LNCaP clone FGC (cell line): Measurements from ENCODE around the gene BICC1.

Source experiments
- DNase-seq: peaks from one replicate; pipeline ENCODE4 v3.0.0-alpha.2; 2011; ENCODE audit warnings: low read depth
- H3K4me3 ChIP-seq: 2 replicates; pipeline ENCODE4 v1.5.1; 2011; ENCODE audit warnings: mild to moderate bottlenecking, low read depth, low read length, control low read depth
- TF ChIP-seq, protein P1 (sequence below): IDR thresholded peaks from 2 replicates; pipeline ENCODE4 v1.5.1; 2012; ENCODE audit warnings: mild to moderate bottlenecking; ENCODE audit not compliant: control insufficient read depth, insufficient read depth; ENCODE audit errors: extremely low read depth

BICC1 gene

DNA sequence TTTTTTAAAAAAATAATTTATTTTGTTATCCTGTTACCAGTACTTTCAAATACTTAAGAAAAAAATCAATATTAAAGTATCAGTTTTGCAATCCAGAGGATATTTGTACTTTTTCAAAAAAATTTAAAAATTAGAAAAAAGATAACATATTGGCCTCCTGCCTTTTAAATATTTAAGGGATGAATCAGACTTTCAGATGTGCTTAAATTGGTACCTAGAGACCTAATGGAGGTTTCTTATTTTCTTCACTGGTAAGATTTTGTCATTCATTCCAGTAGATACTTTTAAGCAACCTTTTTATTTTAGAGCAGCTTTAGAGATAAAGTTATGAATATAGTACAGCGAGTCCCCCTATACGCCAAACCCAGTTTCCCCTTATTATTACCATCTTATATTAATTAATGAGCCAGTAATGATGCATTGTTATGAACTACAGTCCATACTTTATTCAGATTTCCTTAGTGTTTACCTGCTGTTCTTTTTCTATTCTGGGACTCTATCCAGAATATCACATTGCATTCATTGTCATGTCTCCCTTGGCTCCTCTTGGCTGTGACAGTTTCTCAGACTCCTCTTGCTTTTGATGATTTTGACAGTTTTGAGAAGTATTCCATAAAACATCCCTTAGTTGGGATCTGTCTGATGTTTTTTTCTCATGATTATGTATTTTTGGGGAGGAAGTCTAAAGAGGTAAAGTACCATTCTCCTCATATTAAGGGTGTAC, 34.2 kb downstream of the BICC1 start:
- H3K4me3 ChIP-seq, result no peak overlapping the region
- TF ChIP-seq, protein P1, sequence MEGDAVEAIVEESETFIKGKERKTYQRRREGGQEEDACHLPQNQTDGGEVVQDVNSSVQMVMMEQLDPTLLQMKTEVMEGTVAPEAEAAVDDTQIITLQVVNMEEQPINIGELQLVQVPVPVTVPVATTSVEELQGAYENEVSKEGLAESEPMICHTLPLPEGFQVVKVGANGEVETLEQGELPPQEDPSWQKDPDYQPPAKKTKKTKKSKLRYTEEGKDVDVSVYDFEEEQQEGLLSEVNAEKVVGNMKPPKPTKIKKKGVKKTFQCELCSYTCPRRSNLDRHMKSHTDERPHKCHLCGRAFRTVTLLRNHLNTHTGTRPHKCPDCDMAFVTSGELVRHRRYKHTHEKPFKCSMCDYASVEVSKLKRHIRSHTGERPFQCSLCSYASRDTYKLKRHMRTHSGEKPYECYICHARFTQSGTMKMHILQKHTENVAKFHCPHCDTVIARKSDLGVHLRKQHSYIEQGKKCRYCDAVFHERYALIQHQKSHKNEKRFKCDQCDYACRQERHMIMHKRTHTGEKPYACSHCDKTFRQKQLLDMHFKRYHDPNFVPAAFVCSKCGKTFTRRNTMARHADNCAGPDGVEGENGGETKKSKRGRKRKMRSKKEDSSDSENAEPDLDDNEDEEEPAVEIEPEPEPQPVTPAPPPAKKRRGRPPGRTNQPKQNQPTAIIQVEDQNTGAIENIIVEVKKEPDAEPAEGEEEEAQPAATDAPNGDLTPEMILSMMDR, result no peak
- no peak for DNase-seq

DNA sequence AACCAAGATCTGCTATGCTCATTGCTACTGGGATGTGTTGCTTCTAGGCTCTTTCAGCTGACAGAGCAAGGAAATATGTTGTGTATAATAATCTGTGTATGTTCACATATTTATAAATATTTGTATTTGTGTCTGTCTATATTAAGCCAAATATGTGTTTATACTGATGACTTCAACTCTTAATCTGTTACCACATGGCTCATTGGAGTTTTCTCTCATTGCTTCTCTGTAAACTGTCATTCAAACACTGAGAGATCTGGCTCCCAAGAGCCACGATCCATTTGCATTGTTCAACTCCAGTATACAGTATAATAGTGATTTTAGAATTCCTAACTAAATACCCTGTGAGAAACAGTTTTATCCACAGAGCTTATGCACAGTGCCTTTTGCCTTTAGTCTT, 35.3 kb downstream of the BICC1 start:
- TF ChIP-seq, protein P1, result no peak
- H3K4me3 ChIP-seq, result no peak overlapping the region
- no peak for DNase-seq

DNA sequence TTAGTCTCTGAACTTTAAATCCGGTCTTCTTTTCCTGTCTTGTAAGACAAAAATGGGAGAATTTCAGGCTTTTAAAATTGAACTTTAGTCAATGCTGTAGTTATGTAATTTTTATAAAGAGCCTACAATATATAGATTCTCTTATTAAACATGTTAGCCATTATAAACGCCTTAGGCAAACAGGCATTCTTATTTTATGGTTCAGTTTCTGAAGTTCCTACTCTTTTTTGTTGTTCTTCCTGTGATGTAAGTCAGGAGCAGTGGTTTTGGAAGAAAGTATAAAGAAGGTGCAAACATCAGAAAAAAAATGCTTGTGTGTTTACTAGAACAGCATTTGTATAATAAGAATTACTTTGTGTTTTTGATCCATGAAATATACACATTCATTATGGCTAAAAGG, 41.6 kb downstream of the BICC1 start:
- DNase-seq, result no peak
- no peak overlapping the region for H3K4me3 ChIP-seq
- TF ChIP-seq, protein P1, result no peak

DNA sequence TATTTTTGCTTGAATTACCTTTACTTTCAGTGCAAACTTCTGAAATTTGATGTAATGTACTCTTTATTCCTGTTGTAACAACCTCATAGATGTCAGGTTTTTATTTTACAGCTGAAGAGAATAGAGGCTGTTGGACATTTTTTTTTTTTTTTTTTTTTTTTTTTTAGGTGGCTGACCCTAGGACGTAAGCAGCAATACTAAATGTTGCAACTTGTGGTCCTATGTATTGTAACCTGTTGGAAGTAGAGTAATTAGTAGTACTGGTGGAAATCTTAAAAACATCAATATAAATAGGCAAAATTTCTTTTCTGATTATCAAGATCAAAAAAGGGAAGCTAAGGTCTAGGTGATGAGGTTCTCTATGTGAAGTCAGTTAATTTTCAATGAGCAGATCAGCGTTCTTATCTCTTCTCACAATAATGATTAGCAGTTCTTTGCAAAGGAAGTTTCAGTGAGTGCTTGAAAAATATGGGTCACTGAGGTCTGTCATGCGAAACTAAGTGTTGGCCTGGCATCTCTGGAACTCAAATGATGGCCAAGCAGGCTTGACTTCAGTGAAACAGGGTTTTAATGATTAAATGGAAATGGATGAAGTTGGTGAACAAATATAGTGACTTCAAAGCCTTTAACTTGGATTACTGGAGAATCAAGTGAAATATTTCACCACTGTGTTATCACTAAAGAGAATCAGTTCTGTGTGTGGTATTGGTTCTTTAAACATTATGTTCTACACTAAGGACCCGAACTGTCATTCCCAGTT, 42.7 kb downstream of the BICC1 start:
- TF ChIP-seq, protein P1, result no peak
- no peak overlapping the region for H3K4me3 ChIP-seq
- DNase-seq, result no peak

DNA sequence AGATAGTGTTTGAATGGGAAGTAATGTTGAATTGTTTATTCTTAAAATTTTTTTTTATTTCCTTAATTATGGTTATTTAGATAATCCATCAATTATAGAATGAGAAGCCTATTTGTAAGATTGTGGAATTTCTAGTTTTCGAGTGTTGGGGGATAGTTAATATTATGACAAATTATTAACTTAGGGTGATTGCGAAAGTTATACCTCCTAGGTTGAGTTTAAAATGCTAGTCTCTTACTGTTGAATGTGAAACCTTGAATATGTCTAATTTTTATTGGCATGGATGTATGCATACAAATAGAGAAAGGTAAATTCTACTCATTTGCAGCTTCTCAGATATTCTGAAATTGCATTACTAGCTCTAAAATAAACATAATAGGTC, 43.2 kb downstream of the BICC1 start:
- DNase-seq, result no peak
- TF ChIP-seq, protein P1, result no peak
- H3K4me3 ChIP-seq, result no peak overlapping the region

DNA sequence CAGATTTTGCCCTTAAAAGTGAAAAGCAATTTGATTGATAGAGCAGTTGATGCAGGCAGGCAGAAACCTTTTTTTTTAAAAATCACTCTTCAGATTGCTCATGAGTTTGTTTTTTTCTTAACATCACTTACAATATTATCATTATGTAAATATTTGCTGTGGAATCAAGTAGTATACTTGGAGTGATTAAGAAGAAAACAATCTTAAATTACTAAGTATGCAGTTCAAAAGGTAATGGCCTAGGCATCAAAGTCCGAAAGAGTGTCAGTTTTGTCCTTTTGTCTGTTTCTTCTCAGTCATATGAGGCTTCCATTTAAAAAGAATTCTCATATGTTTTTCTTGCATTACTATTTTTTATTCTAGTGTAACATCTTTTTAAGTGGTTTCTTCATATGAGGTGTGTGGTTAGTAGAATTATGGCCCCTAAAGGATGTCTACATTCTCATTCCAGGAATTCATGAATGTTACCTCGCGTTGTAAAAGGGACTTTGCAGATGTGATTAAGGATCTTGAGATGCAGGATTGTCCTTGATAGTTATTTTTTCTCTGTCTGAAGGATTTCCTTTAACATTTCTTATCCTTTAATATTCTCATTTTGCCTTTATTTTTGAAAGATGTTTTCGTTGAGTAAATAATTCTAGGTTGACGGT, 44.0 kb downstream of the BICC1 start:
- no peak for DNase-seq
- H3K4me3 ChIP-seq, result no peak overlapping the region
- TF ChIP-seq, protein P1, result no peak

DNA sequence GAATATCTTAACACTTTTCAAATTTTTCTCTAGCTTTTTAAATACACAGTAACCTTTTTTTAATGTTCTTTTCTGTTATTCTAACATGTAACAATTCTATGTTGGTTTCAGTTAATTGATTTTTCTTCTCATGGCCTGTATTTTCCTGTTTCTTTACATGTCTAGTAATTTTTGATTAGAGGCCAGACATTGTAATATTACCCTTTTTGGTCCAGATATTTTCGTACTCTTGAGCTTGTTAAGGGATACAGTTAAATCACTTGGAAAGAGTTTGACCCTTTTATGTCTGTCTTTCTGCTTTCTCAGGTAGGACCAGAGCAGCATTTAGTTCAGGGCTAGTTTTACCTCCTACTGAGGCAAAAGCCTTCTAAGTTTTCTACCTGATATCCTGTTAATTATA, 45.0 kb downstream of the BICC1 start:
- H3K4me3 ChIP-seq, result no peak overlapping the region
- TF ChIP-seq, protein P1, result no peak
- DNase-seq, result no peak
